Measurements from ENCODE around the gene KLC4.
"Not testable (repeated sequence)": the region's sequence is repeated elsewhere in the genome, so short reads cannot be mapped to it uniquely, and the experiment has no call there.

The KLC4 gene

DNA sequence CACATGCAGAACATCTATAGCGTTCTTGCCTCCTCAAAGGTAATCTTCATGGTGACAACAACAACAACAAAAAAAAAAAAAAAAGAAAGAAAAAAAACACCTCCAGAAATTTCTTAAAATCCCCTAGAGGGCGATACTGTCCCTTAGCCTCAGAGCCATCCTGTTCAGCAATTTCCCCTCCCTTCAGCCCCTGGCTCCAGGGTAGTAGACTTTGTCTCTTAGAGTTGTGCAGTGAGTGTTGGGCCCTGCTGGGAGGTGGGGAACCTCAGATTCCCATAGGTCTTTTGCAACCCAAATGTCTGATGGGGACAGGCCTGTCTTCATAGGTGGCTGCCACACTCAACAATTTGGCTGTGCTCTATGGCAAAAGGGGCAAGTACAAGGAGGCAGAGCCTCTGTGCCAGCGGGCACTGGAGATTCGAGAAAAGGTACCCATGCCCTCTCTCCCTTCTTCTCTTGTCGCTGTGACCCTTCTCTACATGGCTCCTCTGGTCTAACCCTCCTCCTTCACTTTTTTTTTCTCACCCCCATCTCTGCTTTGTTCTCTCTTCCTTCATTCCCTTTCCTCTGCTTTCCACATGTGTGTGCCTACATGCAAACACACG lies 10.7 kb downstream of the KLC4 start:
- DNase-seq (ENCODE audit: low spot score): peak; percentile 66

DNA sequence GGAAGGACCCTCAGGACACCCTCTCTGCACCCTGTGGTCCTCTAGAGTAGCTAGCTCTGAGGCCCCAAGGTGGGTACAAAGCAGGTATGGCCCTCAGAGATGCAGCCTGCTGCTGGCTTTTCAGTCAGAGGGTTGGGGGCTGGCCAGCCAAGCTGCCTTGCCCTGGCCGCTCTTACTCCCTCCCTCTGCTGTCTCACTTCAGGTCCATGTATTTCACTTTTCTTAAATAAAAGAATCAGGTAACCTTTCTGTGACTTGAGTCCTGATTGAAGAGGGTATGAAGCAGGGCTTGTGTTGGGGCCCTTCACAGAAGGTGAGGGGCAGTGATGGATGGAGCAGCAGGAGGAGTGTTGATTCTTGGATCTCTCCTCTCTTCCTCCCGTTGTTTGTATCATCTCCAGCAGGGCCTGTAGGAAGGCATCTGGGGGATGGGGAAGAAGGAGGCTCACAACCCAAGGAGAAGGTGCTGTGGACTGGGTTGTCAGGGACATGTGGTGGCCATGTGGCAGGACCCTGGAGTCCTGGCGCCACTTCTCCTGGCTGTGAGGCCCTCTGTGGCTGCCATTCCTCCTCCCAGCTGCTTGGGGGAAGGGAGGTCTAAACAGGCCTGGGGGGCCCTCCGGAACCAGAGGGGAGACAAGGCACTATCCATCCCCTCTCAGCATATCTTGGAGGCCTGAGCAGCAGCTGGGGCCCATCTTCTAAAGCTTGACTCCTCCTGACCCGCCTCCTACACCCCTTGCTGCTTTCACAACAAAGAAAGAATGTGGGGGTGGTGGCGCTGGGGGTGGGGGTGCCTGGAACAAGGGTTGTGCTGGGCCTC lies 15.6 kb downstream of the KLC4 start:
- no peak for DNase-seq (ENCODE audit: low spot score)

DNA sequence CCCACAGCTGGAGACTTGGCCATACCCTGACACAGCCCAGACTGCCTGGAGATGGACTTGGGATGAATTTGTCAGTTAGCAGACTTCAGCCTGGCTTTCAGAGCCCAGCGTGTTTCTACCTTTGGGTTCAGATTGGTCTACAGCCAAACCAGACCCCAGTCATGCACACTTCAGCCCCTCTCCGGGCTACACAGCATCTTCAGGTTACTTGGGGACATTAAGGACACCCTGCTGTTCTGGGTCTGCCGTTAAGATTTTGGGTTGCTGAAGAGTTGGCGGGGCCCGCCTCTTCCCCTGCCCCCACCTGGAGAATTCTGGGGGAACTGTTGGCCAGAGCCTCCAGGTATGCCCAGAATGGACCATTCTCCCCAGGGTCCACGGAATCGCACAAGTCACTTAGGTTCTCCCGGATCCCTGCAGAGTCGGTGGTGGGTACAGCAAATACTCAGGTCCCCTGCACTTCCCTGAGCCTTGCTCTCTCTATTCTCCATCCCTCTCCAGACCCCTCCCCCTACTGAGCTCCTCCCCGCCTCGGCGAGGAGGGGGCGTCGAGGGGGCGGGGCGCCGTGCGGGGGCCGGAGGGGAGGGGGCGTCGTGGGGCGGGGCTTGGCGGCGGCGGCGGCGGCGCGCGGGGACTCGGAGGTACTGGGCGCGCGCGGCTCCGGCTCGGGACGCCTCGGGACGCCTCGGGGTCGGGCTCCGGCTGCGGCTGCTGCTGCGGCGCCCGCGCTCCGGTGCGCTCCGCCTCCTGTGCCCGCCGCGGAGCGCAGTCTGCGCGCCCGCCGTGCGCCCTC lies 16.4 kb downstream of the KLC4 start, which contains the start of gene PTK7:
Gene PTK7, plus strand, starts transcription at position 645 of the 794 bp plus-strand sequence. CDS start 175 bp downstream, outside the sequence.
- DNase-seq (ENCODE audit: low spot score): peak; percentile 42

DNA sequence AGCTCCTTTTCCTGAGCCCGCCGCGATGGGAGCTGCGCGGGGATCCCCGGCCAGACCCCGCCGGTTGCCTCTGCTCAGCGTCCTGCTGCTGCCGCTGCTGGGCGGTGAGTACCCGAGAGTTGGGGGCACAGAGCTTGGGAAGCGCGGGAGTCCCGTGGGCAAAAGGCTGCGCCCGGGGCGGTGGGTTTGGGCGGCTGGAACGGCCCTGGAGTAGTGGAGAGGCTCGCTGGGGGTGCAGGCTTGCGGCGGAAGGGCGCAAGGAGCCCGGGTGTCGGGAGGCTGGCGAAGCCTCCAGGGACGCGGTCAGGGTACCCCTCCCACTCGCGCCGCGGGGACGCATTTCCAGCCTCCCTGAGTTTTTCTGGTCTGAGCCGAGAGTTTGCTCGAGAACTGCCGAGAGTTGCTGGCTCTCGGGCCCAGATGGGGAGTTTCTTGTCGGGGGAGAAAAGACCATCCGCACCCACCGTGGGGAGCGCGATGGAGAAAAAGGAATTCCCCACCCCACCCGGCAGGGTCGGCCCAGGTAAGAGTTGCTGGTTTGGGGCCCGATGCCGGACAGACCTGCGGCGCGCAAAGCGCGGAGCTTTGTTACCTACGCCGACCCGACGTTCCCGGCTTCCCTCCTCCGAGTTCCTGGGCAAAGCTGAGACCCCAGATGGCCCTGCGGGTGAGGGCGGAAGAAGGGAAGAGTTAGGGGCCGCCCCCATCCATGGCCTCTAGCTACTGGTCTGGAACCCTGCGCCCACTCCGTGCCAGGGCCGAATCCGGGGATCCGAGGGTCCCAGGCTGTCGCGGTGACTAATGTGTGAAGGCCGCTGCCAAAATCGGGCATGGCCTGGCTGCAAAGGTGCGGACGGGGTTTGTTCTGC lies 17.3 kb downstream of the KLC4 start:
- no peak for DNase-seq (ENCODE audit: low spot score)

DNA sequence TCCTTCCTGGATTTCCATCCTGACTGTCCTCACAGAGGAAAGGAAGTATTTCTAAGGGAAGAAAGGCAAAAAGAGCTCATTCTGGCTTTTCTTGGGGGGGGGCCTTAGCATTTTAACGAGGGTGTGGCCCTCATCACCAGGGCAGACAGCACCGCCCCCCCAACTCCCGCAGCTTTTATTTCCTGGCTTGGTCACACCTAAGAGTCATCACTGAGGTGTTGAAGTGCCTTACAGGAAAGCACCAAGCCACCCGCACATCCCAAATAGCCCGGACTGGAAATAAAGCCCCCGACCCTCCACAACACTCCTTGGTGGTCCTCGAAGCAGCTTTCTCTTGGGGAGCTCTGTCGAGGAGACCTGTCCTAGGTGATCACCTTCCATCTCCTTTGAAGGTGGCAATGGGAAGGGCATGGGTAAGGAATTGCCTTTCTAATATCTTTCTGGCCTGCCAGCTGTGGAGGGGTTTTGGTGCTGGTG lies 17.9 kb downstream of the KLC4 start:
- DNase-seq (ENCODE audit: low spot score): no peak

DNA sequence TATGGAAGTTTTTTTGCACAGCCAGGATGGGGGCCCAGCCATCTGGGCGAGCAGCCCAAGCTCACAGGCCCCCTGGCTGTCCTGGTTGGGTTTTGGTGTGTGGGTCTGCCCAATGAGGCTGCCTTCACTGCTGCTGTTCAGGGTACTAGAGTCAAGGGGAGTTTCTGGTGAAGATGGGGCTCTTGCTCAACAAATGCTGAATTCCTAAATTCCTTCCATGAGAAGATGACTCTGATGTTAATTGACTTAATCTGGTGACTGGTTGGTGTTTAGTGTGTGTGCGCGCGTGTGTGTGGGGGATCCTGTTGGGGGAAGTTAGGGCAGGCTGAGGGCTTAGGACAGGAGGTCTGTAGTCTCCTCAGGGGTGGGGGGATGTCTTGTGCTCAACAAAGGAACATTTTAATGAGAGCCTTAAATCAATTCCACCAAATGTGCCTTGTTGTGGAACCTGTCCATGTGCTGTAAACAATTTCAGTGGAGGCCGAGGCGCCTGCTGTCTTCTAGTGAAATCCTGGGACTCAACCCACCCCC lies 18.6 kb downstream of the KLC4 start:
- no peak for DNase-seq (ENCODE audit: low spot score)

DNA sequence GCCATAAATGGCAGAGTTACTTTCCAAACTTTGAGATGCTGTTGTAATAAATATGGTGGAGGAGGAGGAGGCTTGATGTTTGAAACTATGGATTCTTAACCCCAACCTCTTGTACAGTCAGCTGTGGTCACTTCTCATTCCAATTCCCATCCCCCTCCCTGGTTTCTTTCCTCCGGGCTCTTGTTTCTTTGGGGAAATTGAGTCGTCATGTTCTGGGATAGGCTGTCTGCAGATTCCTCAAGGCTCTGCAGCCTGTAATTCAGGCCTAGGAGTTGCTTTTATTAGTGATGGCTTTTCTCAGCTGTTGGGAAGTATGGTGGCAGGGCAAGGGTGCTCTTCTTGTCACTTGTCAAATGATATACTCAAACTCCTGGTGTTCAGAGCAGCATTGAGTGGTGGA lies 19.3 kb downstream of the KLC4 start:
- no peak for DNase-seq (ENCODE audit: low spot score)

DNA sequence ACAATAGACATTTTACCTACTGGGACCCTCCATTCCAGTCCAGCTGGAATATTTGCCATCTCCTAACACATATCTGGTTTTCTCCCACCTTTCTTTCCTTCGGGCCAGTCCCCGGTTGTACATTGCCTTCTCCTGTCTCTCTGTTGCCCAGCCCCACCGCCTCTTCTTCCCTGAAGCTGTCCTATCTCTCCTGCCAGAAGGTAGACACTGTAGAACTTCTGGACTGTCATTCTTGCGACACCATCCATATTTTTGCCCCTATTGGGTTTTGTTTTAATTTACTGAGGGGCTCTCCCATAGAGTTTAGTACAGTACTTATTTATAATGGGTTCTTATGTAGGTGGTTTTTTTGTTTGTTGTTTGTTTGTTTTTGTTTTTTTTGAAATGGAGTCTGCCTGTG lies 21.6 kb downstream of the KLC4 start:
- DNase-seq (ENCODE audit: low spot score): no peak

DNA sequence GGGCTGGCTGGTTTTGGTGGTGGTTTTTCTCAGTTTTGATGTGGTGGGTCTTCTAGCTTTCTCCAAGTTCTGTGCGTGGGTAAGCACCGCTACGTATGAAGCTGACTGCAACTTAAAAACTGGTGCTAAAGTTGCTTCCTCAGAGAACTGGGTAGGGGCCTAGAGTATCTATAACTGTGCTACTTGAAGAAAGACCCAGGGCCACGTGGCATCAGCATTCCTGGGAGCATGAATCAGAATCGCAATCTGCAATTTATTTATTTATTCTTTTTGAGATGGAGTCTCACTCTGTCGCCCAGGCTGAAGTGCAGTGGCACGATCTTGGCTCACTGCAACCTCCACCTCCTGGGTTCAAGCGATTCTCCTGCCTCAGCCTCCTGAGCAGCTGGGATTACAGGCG lies 22.5 kb downstream of the KLC4 start:
- not testable (repeated sequence) for DNase-seq (ENCODE audit: low spot score)

DNA sequence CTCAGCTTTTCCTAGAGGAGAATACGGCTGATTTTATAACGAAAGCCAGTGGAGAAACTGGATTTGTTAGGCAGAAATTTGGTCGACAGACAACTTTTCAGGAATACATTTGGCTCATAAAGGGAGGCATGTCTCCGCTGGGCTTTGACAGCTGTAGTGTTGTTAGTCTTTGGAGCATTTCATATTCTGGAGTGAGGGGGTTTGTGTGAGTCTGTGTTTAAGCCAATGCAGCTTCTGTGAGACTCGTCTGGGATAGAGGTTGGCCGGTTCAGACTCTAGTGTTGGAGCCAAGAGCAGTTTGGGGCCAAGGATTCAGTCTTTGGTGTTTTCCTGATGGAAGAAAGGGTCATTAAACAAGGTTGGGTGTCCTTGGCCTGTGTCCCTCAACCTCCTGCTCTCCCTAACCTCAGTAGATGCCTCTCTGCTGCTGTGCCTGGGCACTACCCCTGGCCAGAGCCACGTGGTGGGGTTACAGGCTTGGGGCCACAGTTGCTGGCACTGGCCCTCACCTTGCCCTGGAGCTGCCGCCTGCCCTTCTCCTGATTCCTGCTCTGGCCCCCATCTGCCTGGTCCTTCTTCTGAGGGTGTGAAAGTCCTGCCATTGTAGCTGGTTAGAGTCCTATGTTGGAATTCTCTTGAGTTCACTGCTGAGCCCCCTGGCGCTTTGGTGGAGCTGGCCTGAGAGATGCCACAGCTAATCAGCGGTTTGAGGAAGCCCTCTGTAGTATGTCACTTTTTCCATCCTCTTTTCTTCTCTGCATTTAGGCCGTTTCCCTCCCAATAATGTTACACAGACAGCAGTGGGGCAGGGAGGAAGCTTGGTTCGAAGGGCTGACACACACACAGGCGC lies 23.6 kb downstream of the KLC4 start:
- no peak for DNase-seq (ENCODE audit: low spot score)

DNA sequence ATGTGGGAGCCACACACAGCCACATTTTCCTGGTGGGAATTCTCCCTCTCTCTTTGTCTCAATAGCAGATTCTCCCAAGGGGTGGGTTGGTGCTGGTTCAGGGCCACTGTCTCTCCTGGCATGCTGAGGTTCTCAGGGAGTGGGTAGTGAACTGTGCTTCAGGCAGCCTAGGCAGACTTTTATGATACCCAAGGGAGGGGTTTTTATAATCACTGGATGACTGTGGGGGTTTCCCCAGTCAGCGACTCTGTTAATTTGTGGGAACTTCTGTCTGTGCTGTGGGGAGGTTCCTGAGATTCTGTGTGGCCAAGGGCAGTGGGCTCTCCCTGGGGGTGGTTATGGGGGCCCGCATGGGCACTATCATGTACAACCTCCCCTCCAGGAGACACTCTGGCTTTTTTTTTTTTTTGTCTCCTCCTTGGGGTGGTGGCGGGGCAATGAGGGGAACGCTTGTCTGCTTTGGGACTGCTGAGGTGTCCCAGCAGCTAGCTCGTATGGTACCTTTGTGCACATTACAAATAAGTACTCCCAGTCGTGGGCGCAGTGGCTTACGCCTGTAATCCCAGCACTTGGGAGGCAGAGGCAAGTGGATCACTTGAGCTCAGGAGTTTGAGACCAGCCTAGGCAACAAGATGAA lies 26.7 kb downstream of the KLC4 start:
- peak; percentile 30 for DNase-seq (ENCODE audit: low spot score)

DNA sequence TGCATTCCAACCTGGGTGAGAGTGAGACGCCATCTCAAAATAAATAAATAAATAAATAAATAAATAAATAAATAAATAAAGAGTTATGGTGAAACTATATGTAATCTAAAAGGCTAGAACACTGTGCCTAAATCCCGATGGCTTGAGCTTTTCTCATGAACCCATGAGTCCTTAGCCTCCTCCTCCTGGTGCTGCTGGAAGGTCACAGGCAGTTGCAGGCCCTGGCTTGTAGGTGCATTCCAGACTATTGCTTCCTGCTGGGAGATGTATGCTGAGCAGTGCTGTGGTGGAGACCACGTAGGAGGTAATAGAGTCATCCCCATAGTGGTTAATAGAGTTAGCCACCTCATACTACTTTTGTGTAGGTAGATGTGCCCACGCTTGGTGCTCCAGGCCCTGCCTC lies 29.2 kb downstream of the KLC4 start:
- DNase-seq (ENCODE audit: low spot score): no peak

DNA sequence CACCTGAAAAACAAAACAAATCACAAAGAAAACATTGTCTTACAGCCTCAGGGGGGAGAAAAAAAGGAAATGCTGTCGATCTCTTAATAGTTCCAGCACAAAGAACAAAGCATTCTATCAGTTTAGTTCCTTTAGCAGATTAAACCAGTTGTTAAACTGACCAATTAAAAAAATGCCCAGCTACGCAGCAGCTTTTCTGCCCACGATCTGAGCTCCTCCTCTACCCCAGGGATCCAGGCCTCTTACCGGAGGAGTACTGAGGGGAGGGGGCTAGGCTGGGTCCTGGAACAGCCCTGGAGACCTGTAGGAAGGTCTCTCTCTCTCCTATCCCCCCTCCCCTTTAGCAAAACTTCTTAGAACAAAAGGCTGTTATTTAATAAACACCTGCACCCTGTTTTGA lies 30.0 kb downstream of the KLC4 start:
- no peak for DNase-seq (ENCODE audit: low spot score)

DNA sequence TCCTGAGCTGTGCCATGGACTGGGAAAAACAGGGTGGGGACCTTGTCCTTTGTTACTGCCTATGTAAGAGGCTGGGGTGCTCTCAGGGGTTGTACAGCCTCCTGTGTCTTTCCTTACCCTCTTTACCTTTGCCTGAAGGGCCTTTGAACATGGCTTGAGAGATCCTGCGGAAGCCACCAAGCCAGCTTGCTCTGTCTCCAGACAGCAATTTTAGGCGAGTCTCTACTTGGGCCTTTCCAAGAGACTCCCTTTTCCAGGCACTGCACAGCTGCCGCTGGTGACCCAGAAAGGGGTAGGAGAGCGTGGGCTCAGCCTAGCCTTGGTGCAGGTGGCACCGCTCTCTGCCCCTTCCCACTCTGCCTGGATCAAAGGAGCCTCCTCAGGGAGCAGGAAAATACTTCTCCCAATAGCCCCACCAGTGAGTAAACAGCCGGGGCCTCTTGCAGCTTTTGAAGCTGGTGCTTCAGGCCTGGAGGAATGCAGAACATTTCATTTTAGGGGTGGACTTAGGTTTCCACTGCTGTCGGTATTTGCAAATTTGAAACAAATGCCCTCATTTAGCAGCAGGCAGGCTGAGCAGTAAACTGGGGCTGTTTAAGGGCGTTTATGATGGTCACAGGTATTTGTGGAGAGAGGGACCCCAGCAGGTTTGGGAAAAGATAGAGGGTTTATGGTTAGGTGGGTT lies 30.6 kb downstream of the KLC4 start:
- no peak for DNase-seq (ENCODE audit: low spot score)

DNA sequence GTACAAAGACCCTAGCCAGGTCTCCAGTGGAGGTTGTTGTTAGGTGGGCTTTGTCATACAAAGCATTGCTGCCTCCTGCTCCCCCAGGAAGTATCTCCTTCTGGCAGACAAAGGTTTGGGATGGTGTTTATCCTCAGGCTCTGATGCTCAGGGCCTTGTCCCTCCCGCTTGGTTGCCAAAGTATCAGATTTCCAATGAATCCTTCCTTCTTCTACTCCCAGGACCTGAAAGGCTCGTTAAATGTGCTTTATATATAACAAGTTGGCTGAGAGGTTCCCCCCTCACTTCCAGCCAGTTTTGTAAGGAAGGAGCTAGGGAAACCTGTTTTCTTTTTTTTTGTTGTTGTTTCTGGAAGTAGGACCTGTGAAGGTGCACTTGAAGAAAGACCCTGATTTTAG lies 31.1 kb downstream of the KLC4 start:
- DNase-seq (ENCODE audit: low spot score): no peak

DNA sequence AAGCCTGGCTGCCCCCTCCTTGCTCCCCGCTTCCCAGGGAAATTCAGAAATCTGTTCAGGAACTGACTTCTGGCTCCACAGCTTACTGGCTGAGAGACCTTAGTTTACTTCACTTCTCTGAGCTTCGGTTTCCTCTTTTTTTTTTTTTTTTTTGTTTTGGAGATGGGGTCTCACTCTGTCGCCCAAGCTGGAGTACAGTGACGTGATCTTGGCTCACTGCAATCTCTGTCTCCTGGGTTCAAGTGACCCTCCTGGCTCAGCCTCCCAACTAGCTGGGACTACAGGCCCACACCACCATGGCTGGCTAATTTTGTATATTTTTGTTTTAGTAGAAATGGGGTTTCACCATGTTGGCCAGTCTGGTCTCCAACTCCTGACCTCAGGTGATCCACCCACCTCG lies 31.6 kb downstream of the KLC4 start:
- DNase-seq (ENCODE audit: low spot score): no peak

DNA sequence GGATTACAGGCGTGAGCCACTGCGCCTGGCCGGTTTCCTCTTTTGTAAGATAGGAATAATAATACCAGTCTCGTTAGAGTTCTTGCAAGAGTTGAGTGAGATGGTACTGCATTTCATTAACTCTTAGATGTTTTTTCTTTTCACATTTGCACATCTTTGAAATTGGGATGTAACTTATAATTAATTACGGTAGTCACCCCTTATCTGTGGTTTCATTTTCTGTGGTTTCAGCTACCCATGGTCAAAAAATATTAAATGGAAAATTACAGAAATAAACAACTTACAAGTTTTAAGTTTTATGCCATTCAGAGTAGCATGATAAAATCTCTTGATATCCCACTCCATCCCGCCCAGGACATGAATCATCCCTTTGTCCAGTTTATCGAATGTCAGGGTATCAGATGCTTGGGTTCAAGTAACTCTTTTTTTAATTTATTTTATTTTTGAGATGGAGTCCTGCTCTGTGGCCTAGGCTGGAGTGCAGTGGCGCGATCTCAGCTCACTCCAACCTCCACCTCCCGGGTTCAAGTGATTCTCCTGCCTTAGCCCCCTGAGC lies 32.1 kb downstream of the KLC4 start:
- DNase-seq (ENCODE audit: low spot score): no peak

DNA sequence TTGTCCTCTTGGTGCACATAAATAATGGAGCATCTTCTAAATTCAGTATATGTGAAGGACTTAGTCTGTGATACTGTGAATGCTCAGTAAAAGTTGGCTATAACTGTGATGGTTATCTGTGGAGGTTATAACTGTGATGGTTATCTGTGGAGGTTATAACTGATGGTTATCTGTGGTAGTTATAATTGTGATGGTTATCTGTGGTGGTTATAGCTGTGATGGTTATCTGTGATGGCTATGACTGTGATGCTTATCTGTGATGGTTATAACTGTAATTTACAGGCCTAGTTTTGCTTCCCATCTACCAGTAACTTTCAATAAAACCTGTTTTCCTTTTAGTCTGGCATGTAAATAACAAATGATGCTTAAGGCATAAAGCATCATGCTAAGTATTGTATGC lies 33.2 kb downstream of the KLC4 start:
- DNase-seq (ENCODE audit: low spot score): no peak

Data from germinal center (tissue), 1 donor.